Measurements from ENCODE around the gene SALL2.

GRCh38 chr14:21498540-21499526 is 27.3 kb downstream of the SALL2 start:
- TF ChIP-seq, protein P1, sequence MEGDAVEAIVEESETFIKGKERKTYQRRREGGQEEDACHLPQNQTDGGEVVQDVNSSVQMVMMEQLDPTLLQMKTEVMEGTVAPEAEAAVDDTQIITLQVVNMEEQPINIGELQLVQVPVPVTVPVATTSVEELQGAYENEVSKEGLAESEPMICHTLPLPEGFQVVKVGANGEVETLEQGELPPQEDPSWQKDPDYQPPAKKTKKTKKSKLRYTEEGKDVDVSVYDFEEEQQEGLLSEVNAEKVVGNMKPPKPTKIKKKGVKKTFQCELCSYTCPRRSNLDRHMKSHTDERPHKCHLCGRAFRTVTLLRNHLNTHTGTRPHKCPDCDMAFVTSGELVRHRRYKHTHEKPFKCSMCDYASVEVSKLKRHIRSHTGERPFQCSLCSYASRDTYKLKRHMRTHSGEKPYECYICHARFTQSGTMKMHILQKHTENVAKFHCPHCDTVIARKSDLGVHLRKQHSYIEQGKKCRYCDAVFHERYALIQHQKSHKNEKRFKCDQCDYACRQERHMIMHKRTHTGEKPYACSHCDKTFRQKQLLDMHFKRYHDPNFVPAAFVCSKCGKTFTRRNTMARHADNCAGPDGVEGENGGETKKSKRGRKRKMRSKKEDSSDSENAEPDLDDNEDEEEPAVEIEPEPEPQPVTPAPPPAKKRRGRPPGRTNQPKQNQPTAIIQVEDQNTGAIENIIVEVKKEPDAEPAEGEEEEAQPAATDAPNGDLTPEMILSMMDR (IDR thresholded peaks at IDR 0.05) = no peak
- TF ChIP-seq ZBTB21 (CRISPR knock-in tag; IDR thresholded peaks at IDR 0.05; ENCODE audit: borderline replicate concordance) = no peak
- TF ChIP-seq HMGA2 (CRISPR knock-in tag; IDR thresholded peaks at IDR 0.05) = no peak
- TF ChIP-seq MAX (CRISPR knock-in tag; IDR thresholded peaks at IDR 0.05) = no peak
- TF ChIP-seq, protein P2, sequence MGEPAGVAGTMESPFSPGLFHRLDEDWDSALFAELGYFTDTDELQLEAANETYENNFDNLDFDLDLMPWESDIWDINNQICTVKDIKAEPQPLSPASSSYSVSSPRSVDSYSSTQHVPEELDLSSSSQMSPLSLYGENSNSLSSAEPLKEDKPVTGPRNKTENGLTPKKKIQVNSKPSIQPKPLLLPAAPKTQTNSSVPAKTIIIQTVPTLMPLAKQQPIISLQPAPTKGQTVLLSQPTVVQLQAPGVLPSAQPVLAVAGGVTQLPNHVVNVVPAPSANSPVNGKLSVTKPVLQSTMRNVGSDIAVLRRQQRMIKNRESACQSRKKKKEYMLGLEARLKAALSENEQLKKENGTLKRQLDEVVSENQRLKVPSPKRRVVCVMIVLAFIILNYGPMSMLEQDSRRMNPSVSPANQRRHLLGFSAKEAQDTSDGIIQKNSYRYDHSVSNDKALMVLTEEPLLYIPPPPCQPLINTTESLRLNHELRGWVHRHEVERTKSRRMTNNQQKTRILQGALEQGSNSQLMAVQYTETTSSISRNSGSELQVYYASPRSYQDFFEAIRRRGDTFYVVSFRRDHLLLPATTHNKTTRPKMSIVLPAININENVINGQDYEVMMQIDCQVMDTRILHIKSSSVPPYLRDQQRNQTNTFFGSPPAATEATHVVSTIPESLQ (CRISPR knock-in tag; IDR thresholded peaks at IDR 0.05) = no peak
- no peak for TF ChIP-seq ZNF121 (CRISPR knock-in tag; IDR thresholded peaks at IDR 0.05)
- no peak for TF ChIP-seq ETV6 (CRISPR knock-in tag; IDR thresholded peaks at IDR 0.05)
- no peak for TF ChIP-seq FOXK1 (CRISPR knock-in tag; IDR thresholded peaks at IDR 0.05)
- no peak for TF ChIP-seq TCF7 (CRISPR knock-in tag; IDR thresholded peaks at IDR 0.05; ENCODE audit: low read depth)
- TF ChIP-seq, protein P3, sequence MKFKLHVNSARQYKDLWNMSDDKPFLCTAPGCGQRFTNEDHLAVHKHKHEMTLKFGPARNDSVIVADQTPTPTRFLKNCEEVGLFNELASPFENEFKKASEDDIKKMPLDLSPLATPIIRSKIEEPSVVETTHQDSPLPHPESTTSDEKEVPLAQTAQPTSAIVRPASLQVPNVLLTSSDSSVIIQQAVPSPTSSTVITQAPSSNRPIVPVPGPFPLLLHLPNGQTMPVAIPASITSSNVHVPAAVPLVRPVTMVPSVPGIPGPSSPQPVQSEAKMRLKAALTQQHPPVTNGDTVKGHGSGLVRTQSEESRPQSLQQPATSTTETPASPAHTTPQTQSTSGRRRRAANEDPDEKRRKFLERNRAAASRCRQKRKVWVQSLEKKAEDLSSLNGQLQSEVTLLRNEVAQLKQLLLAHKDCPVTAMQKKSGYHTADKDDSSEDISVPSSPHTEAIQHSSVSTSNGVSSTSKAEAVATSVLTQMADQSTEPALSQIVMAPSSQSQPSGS (CRISPR knock-in tag; IDR thresholded peaks at IDR 0.05; ENCODE audit: borderline replicate concordance, low read depth) = no peak
- TF ChIP-seq IRF2 (CRISPR knock-in tag; IDR thresholded peaks at IDR 0.05; ENCODE audit: borderline replicate concordance, low read depth) = no peak
- no peak for TF ChIP-seq MLX (CRISPR knock-in tag; IDR thresholded peaks at IDR 0.05)
- TF ChIP-seq FOXP1 (CRISPR knock-in tag; IDR thresholded peaks at IDR 0.05; ENCODE audit: borderline replicate concordance) = no peak
- TF ChIP-seq, protein P4, sequence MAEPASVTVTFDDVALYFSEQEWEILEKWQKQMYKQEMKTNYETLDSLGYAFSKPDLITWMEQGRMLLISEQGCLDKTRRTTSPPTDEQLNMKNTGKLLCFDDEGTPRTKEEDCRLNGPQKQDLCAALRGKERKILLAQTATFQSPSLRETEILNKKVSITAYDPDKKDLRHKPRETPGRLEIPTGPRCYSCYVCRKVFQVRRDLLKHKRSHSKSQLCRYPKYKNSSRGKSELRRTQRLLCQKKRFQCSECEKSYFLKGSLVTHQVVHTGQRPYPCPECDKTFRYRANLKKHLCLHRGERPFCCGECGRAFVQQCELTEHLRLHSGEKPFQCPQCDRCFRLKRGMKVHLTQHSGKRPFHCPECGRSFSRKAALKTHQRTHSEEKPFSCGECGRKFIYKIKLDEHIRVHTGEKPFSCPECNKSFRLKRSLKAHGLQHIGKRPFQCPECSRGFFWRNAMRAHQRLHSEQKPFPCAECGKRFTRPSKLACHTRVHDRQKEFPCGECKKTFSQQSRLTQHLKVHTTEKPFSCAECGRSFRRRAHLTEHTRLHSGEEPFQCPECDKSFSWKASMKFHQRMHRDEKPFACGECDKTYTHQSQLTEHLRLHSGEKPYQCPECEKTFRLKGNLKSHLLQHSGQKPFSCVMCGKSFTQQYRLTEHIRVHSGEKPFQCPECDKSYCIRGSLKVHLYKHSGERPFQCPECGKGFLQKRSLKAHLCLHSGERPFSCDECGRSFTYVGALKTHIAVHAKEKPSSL (CRISPR knock-in tag; conservative IDR thresholded peaks at IDR 0.05) = no peak
